K562 (cell line): ENCODE data around the gene CSNK1A1. TPM values are rescaled to one million over a fixed set of nuclear protein-coding genes. Genes with fewer than 3 reads are reported as not detected.
A peak's percentile ranks its signal among the peaks of the same experiment; 100 is the strongest.

Source experiments
- ASH1L ChIP-seq: fragments of 450-650 bp; IDR thresholded peaks from 2 replicates; pipeline ENCODE4 v1.6.1; 2018; ENCODE audit warnings: borderline replicate concordance, mild to moderate bottlenecking, low read depth; ENCODE audit not compliant: partially characterized antibody
- BACH1 ChIP-seq: fragments of 200-800 bp; sonication (Bioruptor generic); IDR thresholded peaks from 2 replicates; pipeline ENCODE4 v1.6.1; 2016; ENCODE audit warnings: missing genetic modification characterization, missing compliant biosample characterization
- BCOR ChIP-seq: fragments of 450-650 bp; IDR thresholded peaks from 2 replicates; pipeline ENCODE4 v1.6.1; 2016
- CBFA2T3 ChIP-seq: fragments of 450-650 bp; IDR thresholded peaks from 2 replicates; pipeline ENCODE4 v1.6.1; 2017
- E2F5 ChIP-seq: sonication (generic); formaldehyde crosslinking; IDR thresholded peaks from 2 replicates; pipeline ENCODE4 v1.8.0; 2022; ENCODE audit warnings: mild to moderate bottlenecking, missing genetic modification reagents
- GTF2B ChIP-seq: IDR thresholded peaks from 2 replicates; pipeline ENCODE4 v1.6.1; 2011; ENCODE audit not compliant: insufficient read length; ENCODE audit errors: extremely low read depth
- HMG20B ChIP-seq: fragments of 250-450 bp; sonication (Bioruptor Pico); IDR thresholded peaks from 2 replicates; pipeline ENCODE4 v1.5.0; 2021; ENCODE audit warnings: mild to moderate bottlenecking
- HSF4 ChIP-seq: fragments of 250-450 bp; sonication (Bioruptor Pico); IDR thresholded peaks from 2 replicates; pipeline ENCODE4 v2.1.2; 2022; ENCODE audit warnings: mild to moderate bottlenecking, moderate library complexity, borderline replicate concordance
- IRF1 ChIP-seq: sonication (generic); formaldehyde crosslinking; IDR thresholded peaks from 2 replicates; pipeline ENCODE4 v1.8.0; 2022; ENCODE audit warnings: missing genetic modification reagents, mild to moderate bottlenecking, borderline replicate concordance
- KAT7 ChIP-seq: sonication (generic); formaldehyde crosslinking; IDR thresholded peaks from 2 replicates; pipeline ENCODE4 v1.8.0; 2022; ENCODE audit warnings: missing genetic modification reagents, mild to moderate bottlenecking, borderline replicate concordance
- KAT8 ChIP-seq: fragments of 450-650 bp; IDR thresholded peaks from 2 replicates; pipeline ENCODE4 v1.6.1; 2016; ENCODE audit warnings: low read depth, mild to moderate bottlenecking
- KLF16 ChIP-seq: IDR thresholded peaks from 2 replicates; pipeline ENCODE4 v1.6.1; 2016; ENCODE audit warnings: antibody characterized with exemption
- MCM3 ChIP-seq: fragments of 450-650 bp; IDR thresholded peaks from 2 replicates; pipeline ENCODE4 v1.6.1; 2016
- NFE2L1 ChIP-seq: fragments of 450-650 bp; IDR thresholded peaks from 2 replicates; pipeline ENCODE4 v1.6.1; 2016; ENCODE audit warnings: missing genetic modification characterization, low read depth, mild to moderate bottlenecking, missing compliant biosample characterization, moderate library complexity, borderline replicate concordance
- POLR2G ChIP-seq: fragments of 200-400 bp; formaldehyde crosslinking; IDR thresholded peaks from 2 replicates; pipeline ENCODE4 v1.6.1; 2017; ENCODE audit warnings: low read depth, mild to moderate bottlenecking, antibody characterized with exemption, low read length, moderate library complexity
- POLR3G ChIP-seq: IDR thresholded peaks from 2 replicates; pipeline ENCODE4 v1.6.1; 2011; ENCODE audit not compliant: insufficient read length, insufficient replicate concordance; ENCODE audit errors: extremely low read depth
- SMARCE1 ChIP-seq: fragments of 450-650 bp; IDR thresholded peaks from 2 replicates; pipeline ENCODE4 v1.7.1; 2016; ENCODE audit warnings: mild to moderate bottlenecking
- SPI1 ChIP-seq: IDR thresholded peaks from 2 replicates; pipeline ENCODE4 v1.6.1; 2011; ENCODE audit warnings: low read depth, low read length, control low read depth, borderline replicate concordance
- TFE3 ChIP-seq: fragments of 450-650 bp; formaldehyde crosslinking; IDR thresholded peaks from 2 replicates; pipeline ENCODE4 v1.4.0; 2020; ENCODE audit warnings: mild to moderate bottlenecking, mixed read lengths
- ZKSCAN8 ChIP-seq: fragments of 200-800 bp; sonication (Bioruptor generic); IDR thresholded peaks from 2 replicates; pipeline ENCODE4 v1.6.1; 2016; ENCODE audit warnings: missing genetic modification characterization, missing compliant biosample characterization
- ZNF277 ChIP-seq: fragments of 250-450 bp; sonication (Bioruptor Pico); IDR thresholded peaks from 2 replicates; pipeline ENCODE4 v1.8.0; 2022; ENCODE audit warnings: inconsistent platforms, mild to moderate bottlenecking, moderate library complexity, borderline replicate concordance
- ZNF561 ChIP-seq: fragments of 450-650 bp; formaldehyde crosslinking; conservative IDR thresholded peaks from 2 replicates; pipeline ENCODE4 v1.4.0; 2020; ENCODE audit warnings: mild to moderate bottlenecking, moderate library complexity
- ZNF584 ChIP-seq: fragments of 200-800 bp; sonication (Bioruptor generic); IDR thresholded peaks from 2 replicates; pipeline ENCODE4 v1.6.1; 2016; ENCODE audit warnings: low read depth, mild to moderate bottlenecking, missing genetic modification characterization, missing compliant biosample characterization
- ZNF696 ChIP-seq: fragments of 250-450 bp; sonication (Bioruptor Pico); conservative IDR thresholded peaks from 2 replicates; pipeline ENCODE4 v1.4.0; 2020; ENCODE audit warnings: mild to moderate bottlenecking, moderate library complexity
- polyA plus RNA-seq, 8 experiments: library from polyadenylated mRNA; depleted of rRNA in 4 of 8; stranded (reverse) in 5 of 8; unstranded in 3 of 8; fragments of >200 nt; fragmentation: Nextera tagmentation in 2 of 8; fragmentation: Illumina TruSeq in 1 of 8; extraction: Ambion mirVana in 2 of 8; extraction: Trizol in 1 of 8; gene quantifications; 2 replicates each; pipeline versions ENCODE4 v1.2.1 to v1.2.3, GENCODE V29; 2011 to 2014; ENCODE audit warnings: inconsistent platforms in 1 of 8, missing spikeins in 1 of 8
- total RNA-seq, 7 experiments: library from RNA; depleted of rRNA in 6 of 7; stranded (reverse); fragments of >200 nt in 6 of 7; fragmentation: Illumina TruSeq in 2 of 7; extraction: Trizol in 2 of 7; gene quantifications; 2 replicates each; pipeline versions ENCODE4 v1.2.1 to v1.2.3, GENCODE V29; 2011 to 2021; ENCODE audit warnings: low replicate concordance in 1 of 7

Gene CSNK1A1
- total and polyA plus RNA-seq, 9 of the 15 experiments (the other 6 are each of a cell fraction or from before 2014, with no cell fraction given), result 49.1 to 196 (median 154) TPM

GRCh38 chr5:149456597-149457392 lies 94.4 kb downstream of the CSNK1A1 start (continued):
- TF ChIP-seq BACH1 (tag) (0 out of 2 replicates have a peak, but pooled peaks have one; percentile 71), KLF16 (peak; percentile 94), POLR2G (no peak), ZNF561 (CRISPR knock-in tag) (no peak), TFE3 (no peak), ZNF584 (CRISPR knock-in tag) (peak; percentile 81; the same call in 1 of the 2 replicates), BCOR (peak; percentile 70), NFE2L1 (tag) (no peak), E2F5 (CRISPR knock-in tag) (no peak), IRF1 (CRISPR knock-in tag) (no peak), HMG20B (CRISPR knock-in tag) (no peak), ZNF696 (CRISPR knock-in tag) (no peak), SMARCE1 (peak; percentile 99), SPI1 (peak; percentile 58; the same call in 1 of the 2 replicates), HSF4 (CRISPR knock-in tag) (no peak), KAT7 (CRISPR knock-in tag) (no peak), POLR3G (no peak), ZNF277 (no peak), ASH1L (peak; percentile 56), ZKSCAN8 (CRISPR knock-in tag) (peak; percentile 60; the same call in 1 of the 2 replicates), KAT8 (no peak), CBFA2T3 (peak; percentile 98), GTF2B (no peak), MCM3 (peak; percentile 85; the same call in 1 of the 2 replicates)
